WERI-Rb-1 (cell line): ENCODE measurements around the gene CSTPP1.
A peak's percentile ranks its signal among the peaks of the same experiment; 100 is the strongest.
"Not testable (repeated sequence)": the region's sequence is repeated elsewhere in the genome, so short reads cannot be mapped to it uniquely, and the experiment has no call there.

Experiments
- DNase-seq: peaks from one replicate; pipeline ENCODE4 v3.0.0-alpha.2; 2020
- H3K27ac ChIP-seq: fragments of 250-450 bp; sonication (Bioruptor Pico); 2 replicates; pipeline ENCODE4 v1.5.1; 2020; ENCODE audit warnings: mild to moderate bottlenecking, moderate library complexity
- H3K27me3 ChIP-seq: fragments of 250-450 bp; sonication (Bioruptor Pico); 2 replicates; pipeline ENCODE4 v1.5.1; 2021; ENCODE audit warnings: mild to moderate bottlenecking, low read depth, moderate library complexity; ENCODE audit not compliant: insufficient read depth, severe bottlenecking
- H3K36me3 ChIP-seq: fragments of 250-450 bp; sonication (Bioruptor Pico); 2 replicates; pipeline ENCODE4 v1.5.1; 2020; ENCODE audit warnings: mild to moderate bottlenecking, moderate library complexity
- H3K4me3 ChIP-seq: 2 replicates; pipeline ENCODE4 v1.5.1; 2011; ENCODE audit warnings: low read depth, mild to moderate bottlenecking, control low read depth, low read length
- H3K9me3 ChIP-seq: fragments of 250-450 bp; sonication (Bioruptor Pico); 2 replicates; pipeline ENCODE4 v1.5.1; 2021; ENCODE audit warnings: mild to moderate bottlenecking, moderate library complexity; ENCODE audit not compliant: severe bottlenecking
- TF ChIP-seq, protein P1 (sequence below): IDR thresholded peaks from 2 replicates; pipeline ENCODE4 v1.5.1; 2011; ENCODE audit warnings: low read depth, mild to moderate bottlenecking, control low read depth, inconsistent platforms, low read length

Gene CSTPP1

GRCh38 chr11:47186076-47186699 is 249.6 kb downstream of the CSTPP1 start, which contains the start of gene PACSIN3:
Gene PACSIN3 (minus strand): TSS chr11:47186434. CDS start chr11:47182727, 3,707 bp downstream.
- Histone ChIP-seq H3K27ac (peak within 1 kb of the TSS; percentile 83), H3K4me3 (peak within 1 kb of the TSS; percentile 80), H3K36me3 (peaks cover 2% of the 10 kb centered on the region; the same call in 1 of the 2 replicates), H3K27me3 (no peaks in the 10 kb centered on the region), H3K9me3 (no peaks in the 10 kb centered on the region)
- peak; percentile 70 for DNase-seq
- TF ChIP-seq, protein P1, sequence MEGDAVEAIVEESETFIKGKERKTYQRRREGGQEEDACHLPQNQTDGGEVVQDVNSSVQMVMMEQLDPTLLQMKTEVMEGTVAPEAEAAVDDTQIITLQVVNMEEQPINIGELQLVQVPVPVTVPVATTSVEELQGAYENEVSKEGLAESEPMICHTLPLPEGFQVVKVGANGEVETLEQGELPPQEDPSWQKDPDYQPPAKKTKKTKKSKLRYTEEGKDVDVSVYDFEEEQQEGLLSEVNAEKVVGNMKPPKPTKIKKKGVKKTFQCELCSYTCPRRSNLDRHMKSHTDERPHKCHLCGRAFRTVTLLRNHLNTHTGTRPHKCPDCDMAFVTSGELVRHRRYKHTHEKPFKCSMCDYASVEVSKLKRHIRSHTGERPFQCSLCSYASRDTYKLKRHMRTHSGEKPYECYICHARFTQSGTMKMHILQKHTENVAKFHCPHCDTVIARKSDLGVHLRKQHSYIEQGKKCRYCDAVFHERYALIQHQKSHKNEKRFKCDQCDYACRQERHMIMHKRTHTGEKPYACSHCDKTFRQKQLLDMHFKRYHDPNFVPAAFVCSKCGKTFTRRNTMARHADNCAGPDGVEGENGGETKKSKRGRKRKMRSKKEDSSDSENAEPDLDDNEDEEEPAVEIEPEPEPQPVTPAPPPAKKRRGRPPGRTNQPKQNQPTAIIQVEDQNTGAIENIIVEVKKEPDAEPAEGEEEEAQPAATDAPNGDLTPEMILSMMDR, result no peak

- peak overlapping the region; percentile 83 for H3K27ac ChIP-seq
- DNase-seq, result peak; percentile 75
Measured at GRCh38 chr11:47186700-47187695, 250.4 kb downstream of the CSTPP1 start.

GRCh38 chr11:47187723-47188122 is 251.2 kb downstream of the CSTPP1 start:
- Histone ChIP-seq H3K27ac (no peak overlapping the region), H3K9me3 (no peaks in the 10 kb centered on the region), H3K36me3 (no peaks in the 10 kb centered on the region), H3K4me3 (peak overlapping the region; percentile 69), H3K27me3 (no peaks in the 10 kb centered on the region)
- TF ChIP-seq, protein P1, result no peak
- no peak for DNase-seq

More at GRCh38 chr11:47186700-47187695, 250.4 kb downstream of the CSTPP1 start:
- H3K27me3 ChIP-seq, result no peaks in the 10 kb centered on the region
- TF ChIP-seq, protein P1, result 0 out of 2 replicates have a peak, but pooled peaks have one; percentile 15
- no peaks in the 10 kb centered on the region for H3K36me3 ChIP-seq
- H3K4me3 ChIP-seq, result peak overlapping the region; percentile 69
- no peaks in the 10 kb centered on the region for H3K9me3 ChIP-seq

DNA sequence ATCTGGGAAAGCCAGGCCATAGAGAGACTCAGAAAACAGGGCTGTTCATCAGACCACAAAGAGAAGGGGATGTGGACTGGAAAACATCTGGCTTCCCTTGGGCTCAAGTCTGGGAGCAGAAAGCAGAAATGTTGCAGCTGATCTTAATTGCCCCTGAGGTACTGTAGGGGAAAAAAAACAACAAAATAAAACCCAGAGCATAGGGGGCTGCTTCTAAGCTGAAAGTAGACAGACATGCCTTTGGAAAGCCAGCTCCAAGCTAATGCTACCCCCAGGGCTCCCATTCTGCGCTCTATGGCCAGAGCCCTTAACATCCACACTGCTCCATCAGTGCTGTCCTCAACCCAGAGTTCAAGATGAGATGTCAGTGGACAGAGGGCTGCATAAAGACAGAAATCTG is 251.7 kb downstream of the CSTPP1 start:
- no peaks in the 10 kb centered on the region for H3K36me3 ChIP-seq
- H3K27me3 ChIP-seq, result no peaks in the 10 kb centered on the region
- no peak overlapping the region for H3K4me3 ChIP-seq
- DNase-seq, result no peak
- no peaks in the 10 kb centered on the region for H3K9me3 ChIP-seq
- TF ChIP-seq, protein P1, result no peak
- no peak overlapping the region for H3K27ac ChIP-seq

- no peaks in the 10 kb centered on the region for H3K27me3 ChIP-seq
- H3K36me3 ChIP-seq, result no peaks in the 10 kb centered on the region
- no peaks in the 10 kb centered on the region for H3K9me3 ChIP-seq
- TF ChIP-seq, protein P1, result no peak
- no peak overlapping the region for H3K4me3 ChIP-seq
- no peak for DNase-seq
- no peak overlapping the region for H3K27ac ChIP-seq
Measured at GRCh38 chr11:47189100-47189834, 252.7 kb downstream of the CSTPP1 start.

DNA sequence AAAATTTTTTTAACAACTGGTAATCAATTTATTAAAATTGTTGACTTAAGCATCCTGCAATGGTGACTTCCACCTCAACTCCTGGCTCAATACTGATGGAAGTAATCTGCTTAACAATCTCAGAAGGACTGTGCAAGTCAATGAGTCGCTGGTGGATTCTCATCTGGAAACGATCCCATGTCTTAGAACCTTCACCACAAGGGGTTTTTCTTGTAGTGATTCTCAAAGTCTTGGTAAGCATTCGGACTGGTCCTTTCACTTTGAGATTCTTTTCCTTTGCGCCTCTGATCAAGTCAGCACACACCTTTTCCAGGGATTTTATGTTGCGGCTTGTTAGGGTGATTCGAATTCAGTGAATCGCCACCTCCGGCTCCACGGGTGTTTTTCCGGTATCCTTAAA is 254.6 kb downstream of the CSTPP1 start:
- not testable (repeated sequence) for DNase-seq

More for the DNA sequence above, 254.6 kb downstream of the CSTPP1 start:
- H3K9me3 ChIP-seq, H3K27ac ChIP-seq, H3K36me3 ChIP-seq, H3K4me3 ChIP-seq, H3K27me3 ChIP-seq: not testable (repeated sequence)
